ENCODE measurements around the gene UBASH3A.
"Not testable (repeated sequence)": the region's sequence is repeated elsewhere in the genome, so short reads cannot be mapped to it uniquely, and the experiment has no call there.

UBASH3A gene

DNA sequence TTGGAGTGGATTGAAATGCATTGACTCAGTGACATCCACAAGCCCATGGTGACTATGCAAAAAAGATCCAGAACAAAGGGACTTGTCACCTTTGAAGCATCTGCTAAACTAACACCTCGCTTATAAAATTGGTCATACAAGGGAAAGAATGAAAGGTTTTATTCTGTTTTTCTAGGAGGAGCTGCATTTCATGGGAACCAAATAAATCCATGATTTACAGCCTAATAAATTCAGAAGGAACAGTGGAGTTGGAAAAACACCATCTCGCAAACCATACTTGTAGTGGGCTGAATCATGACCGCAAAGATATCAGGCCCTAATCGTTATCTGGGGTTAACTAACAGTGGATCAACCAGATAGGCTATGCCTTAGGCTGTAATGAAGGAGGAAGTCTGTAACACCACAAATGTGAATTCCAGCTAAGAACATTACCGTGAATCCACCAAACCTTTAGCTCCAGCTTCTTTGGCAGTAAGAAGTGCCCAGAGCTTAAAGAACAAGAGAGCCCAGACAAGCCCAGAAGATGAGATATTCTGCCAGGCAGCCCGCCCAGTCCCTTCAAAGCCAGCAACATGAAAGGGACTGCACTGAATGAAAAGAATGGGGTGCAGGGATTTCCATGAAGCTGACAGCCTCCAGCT is 64.9 kb downstream of the UBASH3A start:
- DNase-seq (ENCODE audit: low read depth): no peak

DNA sequence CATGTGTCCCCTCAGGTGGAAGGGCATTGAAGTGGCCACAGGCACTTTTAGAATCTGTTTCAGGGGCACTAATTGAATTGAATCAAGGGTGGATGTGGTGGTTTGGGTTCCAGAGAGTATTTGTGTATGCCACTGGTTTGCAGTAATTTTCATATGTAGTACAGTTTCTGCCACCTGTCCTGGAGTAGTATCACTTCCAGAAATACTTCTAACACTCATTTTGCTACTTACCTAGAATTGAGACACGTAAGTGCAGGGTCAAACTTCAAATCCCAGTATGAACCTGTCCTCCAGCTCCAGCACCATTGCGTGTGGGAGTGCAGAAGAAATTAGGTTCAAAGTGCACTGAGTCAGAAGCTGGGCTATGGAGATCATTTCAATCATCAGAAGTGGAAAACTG is 65.6 kb downstream of the UBASH3A start:
- DNase-seq (ENCODE audit: low read depth): no peak

DNA sequence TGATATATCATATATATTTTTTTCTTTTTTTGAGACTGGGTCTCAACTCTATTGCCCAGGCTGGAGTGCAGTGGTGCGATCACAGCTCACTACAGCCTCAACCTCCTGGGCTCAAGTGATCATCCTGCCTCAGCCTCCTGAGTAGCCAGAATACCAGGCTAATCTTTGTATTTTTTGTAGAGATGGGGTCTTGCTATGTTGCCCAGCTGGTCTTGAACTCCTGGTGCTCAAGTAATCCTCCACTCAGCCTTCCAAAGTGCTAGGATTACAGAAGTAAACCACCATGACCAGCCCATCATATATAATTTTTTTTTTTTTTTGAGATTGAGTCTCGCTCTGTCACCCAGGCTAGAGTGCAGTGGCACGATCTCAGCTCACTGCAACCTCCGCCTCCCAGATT is 66.0 kb downstream of the UBASH3A start:
- not testable (repeated sequence) for DNase-seq (ENCODE audit: low read depth)

DNA sequence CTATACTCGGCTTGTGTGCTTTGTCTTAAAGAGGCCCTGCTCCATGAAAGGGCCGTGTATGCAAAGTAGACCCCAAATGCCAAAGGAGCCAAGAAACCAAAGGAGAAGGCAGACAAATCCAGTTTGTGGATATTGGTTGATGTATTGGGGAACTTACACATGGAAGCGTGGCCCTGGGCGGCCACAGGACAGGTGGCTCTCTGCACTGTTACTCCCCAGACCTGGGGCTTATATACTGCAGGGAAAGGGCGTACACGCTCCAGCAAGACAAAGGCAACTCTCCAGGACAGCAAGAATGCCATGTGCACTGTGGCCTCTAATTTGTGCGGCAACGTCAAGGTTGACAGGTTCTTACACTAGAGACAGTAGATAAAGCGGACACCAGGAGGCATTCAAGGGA is 67.5 kb downstream of the UBASH3A start:
- DNase-seq (ENCODE audit: low read depth): no peak

DNA sequence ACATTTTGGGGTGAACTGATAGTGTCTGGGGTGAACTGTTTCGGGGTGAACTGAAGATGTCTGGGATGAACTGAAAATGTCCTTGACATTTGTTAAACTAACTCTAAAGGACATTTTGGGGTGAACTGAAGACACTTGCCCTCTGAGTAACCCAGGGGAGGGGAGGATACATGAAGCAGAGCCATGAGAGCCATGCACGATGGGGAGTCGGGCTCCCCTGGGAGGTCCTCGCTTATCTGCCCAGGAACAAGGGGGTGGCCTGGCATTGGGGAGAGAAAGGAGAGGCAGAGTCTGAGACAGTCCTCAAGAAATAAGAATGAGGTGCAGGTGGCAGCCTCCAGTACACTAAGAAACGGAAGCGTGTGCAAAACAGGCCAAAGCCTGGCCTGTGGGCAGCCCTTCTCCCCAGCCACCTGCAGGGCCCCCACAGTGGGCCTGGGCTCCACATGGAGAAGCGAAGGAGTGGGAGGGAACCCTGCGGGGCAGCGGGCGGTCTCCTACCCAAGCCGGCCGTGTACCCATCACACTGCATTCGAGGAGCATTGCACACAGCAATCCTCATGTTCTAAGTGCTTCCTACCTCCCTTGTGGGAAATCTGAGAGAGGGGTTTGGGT is 68.1 kb downstream of the UBASH3A start:
- DNase-seq (ENCODE audit: low read depth): no peak

DNA sequence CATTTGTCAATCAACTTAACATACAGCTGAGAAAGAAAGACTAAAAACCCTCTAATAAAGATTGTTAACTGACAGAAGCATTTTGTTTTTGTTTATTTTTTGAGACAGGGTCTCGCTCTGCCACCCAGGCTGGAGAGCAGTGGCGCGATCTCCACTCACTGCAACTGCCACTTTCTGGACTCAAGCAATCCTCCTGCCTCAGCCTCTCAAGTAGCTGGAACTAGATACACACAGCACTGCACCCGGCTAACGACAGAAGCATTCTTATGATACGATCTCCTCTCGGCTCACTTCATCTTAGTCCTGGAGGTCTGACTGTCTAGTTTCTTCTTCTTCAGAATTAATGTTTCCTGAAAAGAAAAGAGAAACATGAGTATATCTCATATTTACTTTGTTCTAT is 68.8 kb downstream of the UBASH3A start:
- no peak for DNase-seq (ENCODE audit: low read depth)

DNA sequence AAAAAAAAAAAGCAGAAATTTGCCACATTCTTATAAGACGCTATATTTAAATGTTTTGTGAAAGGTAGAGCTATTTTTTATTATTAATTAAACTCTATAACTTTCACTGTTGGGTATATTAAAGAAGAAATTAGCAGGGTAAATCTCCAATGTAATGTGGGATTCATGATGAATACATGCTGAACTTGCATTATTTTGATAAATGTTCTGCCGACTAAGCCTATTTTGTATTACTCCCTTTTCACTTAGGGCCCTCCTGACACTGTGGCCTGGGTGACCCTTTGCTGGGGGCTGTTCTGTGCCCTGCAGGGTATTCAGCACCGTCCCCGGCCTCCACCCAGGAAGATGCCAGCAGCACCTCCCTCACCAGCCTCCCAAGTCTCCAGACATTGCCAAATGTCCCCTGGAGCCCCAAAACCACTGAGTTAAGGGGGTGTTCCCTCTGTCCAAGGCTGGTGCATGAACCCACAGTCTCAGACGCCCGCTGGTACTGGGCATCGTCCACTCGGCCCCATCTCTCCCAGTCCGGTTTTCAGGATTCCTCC is 69.9 kb downstream of the UBASH3A start:
- DNase-seq (ENCODE audit: low read depth): no peak

DNA sequence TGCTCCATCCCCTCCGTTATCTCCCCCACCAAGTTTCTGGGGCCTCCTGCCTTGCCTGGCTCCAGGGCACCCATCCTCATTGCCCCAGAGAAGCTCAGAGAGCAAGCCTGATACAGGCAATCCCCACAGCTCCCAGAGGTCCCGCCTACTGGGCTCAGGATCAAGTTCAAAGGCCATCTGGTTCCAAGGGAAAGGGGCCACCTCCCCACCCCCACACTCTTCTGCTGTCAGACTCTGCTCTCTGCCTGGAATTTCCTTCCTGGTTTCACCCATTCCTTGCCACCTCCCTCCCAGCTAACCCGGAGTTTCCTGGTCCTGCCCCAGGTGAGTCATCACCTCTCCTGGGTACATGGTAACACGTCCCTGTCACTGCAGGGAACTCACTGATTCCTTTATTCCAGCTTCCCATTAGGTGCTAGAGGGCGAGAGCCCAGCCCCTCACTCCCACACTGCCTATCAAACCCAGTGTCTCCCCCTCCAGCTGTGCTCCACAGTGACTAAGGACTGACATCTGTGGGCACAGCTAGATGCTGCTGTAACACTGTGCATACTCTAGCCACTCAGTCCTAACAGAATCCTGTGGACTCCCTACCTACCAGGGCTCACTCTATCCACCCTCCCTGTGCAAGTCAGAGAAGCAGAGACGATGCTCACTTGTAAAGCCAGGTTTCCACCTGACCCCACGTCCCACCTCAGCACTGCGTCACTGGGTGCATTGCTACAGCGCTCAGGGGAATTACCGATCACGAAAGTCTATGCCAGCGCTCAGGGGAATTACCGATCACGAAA is 70.5 kb downstream of the UBASH3A start:
- no peak for DNase-seq (ENCODE audit: low read depth)

DNA sequence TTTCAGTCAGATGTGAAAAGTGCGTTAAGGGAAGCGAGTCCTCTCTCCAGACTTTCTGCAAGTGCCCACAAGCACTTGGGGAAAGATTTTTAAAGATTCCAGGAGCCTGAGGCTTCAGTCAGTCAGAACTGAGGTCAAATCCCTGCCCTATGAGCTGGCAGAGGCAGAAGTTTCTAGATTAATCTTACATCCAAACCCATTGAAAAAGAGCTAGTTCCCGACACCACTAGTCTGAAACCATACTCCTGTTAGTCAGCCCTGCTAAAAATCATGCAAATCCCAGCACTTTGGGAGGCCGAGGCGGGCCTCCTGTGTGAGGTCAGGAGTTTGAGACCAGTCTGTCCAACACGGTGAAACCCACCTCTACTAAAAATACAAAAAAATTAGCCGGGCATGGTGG is 71.3 kb downstream of the UBASH3A start:
- no peak for DNase-seq (ENCODE audit: low read depth)

DNA sequence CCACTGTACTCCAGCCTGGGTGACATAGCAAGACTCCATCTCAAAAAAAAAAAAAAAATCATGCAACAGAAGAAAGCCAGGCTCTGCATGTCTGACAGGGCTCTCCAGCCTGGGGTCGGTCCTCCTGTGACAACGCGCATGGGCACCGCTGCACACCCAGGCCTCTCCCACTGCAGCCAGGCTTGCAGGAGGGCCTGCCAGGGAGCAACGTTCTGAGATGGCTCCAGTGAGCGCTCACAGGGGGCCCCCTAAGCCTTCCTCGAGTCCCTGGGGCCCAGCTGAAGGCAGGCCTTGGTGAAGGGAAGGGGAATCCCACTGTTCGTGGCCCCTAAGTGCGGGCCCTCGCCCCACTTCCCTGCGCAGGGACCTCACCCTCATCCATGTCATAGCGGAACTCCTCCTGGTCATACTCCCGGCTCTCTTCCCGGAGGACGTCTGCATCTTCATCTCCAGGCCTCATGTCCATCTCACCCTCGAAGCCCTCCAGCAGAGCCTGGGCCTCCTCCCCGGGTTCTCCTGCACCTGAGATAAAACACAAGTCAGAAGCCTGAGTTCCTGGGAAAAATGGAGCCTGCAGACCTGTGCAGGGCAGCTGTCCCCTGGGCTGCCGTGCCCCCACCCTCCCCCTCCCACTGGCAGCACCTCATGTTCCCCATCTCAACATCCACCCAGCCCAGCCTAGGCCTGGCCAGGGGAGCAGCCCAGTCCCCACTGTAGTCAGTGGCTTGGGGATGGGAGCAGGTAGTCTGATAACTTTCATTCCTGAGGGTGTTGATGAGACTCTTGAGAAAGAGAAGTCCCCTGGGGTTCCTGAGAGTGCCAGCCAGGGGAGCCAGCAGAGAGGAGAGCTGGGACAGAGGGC is 72.1 kb downstream of the UBASH3A start:
- DNase-seq (ENCODE audit: low read depth): no peak

DNA sequence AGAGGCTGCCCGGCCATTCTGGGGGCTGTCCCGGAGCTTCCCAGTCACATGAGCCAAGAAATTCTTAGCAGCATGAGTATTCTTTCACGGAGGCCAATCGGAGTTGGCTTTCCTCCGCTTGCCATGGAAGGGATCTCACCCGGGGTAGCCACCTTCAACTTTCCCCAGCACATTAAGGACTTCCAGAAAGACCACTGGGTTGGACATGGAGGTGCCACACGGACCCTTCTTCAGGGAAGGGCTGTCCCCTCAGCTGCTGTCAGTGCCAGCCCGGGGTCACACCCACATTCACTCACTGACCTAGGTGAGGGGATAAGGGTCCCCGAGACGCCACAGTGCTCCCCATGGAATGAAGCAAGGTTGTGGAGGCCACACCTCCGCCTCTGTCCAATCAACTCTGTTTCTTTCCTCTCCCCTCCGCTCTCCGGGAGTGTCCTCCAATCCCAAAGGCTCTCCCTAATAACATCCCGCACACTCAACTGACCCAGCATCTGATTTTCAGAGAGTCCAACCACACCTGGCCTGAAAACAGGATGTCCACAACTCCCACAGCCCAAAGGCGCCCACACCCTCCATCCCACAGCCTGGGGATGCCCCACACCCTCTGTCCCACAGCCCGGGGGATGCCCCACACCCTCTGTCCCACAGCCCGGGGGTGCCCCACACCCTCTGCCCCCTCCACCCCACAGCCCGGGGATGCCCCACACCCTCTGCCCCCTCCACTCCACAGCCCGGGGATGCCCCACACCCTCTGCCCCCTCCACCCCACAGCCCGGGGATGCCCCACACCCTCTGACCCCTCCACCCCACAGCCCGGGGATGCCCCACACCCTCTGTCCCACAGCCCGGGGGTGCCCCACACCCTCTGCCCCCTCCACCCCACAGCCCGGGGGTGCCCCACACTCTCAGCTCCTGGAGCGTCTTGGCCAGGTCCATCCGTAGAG is 73.0 kb downstream of the UBASH3A start:
- DNase-seq (ENCODE audit: low read depth): no peak

DNA sequence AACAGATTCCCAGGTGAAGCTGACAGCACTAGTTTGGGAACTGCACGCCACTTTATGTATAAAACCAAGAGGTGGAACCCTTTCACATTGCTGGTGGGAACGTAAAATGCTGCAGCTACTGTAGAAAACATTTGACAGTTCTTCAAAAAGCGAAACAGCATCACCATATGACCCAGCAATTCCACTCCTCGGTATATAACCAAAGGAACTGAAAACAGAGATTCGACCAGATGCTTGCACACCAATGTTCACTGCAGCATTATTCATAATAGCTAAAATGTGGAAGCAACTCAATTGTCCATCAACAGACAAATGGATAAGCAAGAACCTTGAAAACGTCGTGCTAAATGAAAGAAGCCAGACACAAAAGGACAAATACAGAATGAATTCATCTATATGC is 74.8 kb downstream of the UBASH3A start:
- no peak for DNase-seq (ENCODE audit: low read depth)

DNA sequence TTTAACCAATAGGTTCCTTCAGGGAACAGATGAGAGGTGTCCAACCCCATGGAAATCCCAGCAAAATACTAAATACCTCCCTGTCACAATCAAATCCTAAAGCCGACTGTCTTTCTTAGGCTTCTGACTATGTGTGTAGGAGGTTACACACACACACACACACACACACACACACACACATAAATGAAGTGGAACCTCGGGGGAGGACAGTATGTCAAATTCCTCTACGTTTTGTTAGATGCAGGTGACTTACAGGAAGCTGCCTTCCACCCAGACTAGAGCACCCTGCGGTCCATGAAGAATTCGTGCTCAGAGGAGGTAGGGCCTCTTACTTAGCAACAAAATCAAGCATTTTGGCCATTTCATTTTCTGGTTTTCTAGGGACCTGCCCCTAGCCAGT is 75.9 kb downstream of the UBASH3A start:
- DNase-seq (ENCODE audit: low read depth): no peak

DNA sequence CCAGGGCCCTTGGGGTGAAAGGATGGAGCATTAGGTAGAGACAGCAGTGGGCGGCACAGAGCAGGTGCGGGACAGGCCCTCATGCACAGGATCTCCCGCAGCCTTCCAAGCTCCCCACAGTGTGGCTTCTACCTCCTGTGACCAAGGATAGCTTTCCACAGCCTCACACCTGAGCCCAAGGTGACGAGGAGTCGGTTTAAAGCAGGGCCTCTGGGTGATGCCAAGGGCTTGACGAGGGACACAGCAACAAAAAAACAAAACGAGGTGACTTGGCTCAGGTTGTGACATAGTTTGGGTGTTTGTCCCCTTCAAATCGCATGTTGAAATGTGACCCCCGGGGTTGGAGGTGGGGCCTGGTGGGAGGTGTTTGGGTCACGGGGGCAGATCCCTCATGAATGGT is 77.0 kb downstream of the UBASH3A start:
- no peak for DNase-seq (ENCODE audit: low read depth)

DNA sequence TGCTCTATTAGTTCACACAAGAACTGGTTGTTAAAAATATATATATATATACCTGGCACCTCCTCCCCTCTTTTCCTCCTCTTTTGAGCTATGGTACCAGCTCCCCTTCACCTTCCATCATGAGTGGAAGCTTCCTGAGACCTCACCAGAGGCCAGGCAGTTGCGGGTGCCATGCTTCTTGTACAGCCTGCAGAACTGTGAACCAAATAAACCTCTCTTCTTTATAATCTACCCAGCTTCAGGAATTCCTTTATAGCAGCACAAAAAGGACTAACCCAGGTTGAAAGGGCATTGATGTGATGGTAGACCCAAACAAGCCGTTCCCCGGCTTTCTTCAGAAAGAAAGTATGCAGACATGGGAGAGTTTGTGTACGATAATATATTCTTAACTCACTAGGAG is 77.5 kb downstream of the UBASH3A start:
- DNase-seq (ENCODE audit: low read depth): no peak

DNA sequence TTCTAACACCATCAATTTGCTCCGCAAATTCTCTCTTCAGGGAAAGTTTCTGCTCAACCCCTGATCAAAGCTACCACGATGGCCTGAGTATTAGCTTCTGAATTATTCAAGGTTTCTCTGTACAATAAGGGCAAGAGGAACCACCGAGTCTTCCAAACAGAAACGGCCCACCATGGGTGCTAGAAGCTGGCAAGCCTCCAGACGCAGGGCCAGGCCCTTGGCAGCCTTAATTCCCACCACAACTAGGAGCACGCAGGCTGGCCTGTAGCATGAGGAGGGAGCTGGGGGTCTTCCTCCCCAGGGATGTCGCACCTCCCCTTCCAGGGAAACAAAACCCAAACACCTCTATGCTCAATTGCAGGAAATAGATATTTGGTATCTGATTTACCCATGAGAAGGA is 81.3 kb downstream of the UBASH3A start:
- DNase-seq (ENCODE audit: low read depth): no peak

DNA sequence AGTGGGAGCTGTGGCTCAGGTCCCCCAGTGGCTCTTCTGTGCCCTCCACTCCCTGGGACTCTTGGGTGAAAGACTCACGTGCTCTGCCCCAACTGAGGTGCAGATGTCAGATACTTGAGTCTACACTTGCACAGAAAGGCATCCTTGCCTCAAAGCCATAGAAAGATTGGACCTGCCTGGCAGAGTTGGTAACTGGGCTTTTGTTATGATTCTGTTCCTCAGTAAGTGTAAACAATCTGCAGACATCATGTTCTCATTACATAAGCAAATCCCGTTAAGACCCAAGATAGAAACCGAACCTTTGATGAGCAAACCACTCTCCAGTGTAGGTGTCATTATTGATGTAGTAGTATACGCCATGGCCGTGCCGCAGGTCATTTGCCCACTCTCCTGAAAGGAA is 82.4 kb downstream of the UBASH3A start:
- no peak for DNase-seq (ENCODE audit: low read depth)

DNA sequence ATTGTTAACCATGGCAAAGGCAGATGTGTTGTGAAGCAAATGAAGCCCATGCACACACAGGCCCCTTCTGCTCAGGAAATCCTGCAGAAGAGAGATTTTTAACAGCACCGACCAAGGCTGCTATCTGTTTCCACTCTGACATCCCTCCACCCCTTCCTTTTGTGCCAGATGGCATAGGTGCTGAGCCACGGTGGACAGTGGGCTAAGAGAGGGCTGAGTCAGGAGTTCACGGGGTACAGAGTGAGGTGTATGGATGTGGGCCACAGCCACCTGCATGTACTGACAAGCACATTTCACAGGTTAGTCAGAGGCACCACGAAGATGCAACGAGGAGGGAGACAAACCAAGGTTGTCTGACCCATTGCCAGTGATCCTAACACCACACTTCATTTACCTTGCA is 82.8 kb downstream of the UBASH3A start:
- no peak for DNase-seq (ENCODE audit: low read depth)

DNA sequence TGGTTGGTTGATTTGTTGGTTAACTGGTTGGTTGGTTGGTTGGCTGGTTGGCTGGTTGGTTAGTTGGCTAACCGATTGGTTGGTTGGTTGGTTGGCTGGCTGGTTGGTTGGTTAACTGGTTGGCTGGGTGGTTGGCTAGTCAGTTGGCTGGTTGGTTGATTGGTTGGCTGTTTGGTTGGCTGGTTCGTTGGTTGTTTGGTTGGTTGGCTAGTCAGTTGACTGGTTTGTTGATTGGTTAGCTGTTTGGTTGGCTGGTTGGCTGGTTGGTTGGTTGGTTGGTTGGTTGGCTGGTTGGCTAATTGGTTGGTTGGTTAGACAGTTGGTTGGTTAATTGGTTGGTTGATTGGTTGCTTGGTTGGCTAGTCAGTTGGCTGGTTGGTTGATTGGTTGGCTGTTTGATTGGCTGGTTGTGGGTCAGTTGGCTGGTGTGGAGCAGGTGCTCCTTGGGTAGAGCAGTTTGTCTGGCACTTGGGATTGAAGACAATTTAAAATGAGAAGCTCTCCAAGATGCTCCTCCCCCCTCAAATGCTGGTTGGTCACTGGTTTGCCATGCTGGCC is 85.4 kb downstream of the UBASH3A start:
- DNase-seq (ENCODE audit: low read depth): no peak

DNA sequence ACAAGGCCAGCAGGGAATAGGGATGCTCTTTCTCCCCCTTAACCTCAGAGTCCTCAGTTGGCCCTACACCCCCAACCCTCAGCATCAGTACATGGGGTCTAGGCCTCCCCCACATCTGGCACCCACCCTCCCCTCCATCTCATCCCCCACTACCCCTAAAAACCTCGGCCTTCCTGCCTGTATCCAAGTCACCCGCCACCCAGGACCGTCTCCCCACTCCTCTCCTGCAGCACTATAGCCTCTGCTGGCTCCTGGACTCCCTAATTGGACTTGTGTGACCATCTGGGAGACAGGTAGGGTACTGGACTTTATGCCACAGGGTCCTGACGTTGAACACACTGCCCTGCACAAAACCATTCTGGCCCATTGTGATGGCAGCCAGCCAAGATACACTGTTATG is 86.3 kb downstream of the UBASH3A start:
- DNase-seq (ENCODE audit: low read depth): no peak

DNA sequence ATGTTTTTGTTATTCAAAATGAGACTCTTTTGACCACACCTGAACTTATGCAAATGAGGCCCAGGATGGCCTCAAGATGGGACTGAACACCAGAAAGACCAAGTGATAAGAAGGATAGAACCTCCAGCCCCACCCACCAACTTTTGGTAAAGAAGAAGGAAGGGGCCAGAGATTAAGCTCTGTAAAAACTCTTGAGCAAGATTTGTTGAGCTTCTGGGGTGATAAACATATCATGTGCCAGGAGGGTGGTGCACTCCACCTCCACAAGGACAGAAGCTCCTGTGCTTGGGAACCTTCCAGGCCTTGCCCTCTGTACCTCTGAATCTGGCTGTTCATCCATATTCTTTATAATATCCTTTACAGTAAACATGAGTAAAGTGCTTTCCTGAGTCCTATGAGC is 87.0 kb downstream of the UBASH3A start:
- DNase-seq (ENCODE audit: low read depth): no peak

Data from stimulated activated CD8-positive, alpha-beta memory T cell treated with anti-CD3 and anti-CD28 coated beads, Interleukin-15, amount 100 ng/mL, for 24 hours (primary cell).